Measurements from ENCODE around the gene DGKB. TPM values are rescaled to one million over a fixed set of nuclear protein-coding genes. Genes with fewer than 3 reads are reported as not detected.

The DGKB gene
- total and polyA plus RNA-seq, 2 of the 8 experiments (the other 6 are each of a cell fraction or from before 2014, with no cell fraction given): 1.9 to 2.6 TPM

DNA sequence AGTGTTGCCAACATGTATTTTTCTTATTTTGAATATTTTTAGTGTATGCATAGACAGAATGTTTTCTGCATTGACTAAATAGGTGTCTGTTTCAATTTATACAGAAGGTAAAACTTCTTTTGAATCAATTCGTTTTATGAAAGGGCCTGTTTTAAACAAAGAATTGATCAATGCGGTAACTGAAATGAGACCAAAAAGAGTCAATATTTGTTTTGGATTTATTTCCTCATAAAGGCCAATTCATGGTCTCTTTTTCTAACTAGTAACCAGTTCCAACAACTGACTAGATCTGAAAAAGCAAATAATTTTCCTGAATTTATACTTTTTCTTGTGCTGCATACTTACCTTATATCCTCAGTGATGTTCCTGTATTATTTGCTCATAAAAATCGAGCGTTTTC is 320.5 kb downstream of the DGKB start:
- Histone ChIP-seq H4K91ac (replicated peaks; ENCODE audit: insufficient read length, low read length) (no peak overlapping the region), H3K4ac (replicated peaks; ENCODE audit: insufficient read length, low read depth, low read length) (no peak overlapping the region), H2AFZ (ENCODE audit: low read length) (no peak overlapping the region), H4K8ac (ENCODE audit: extremely low read depth, insufficient read depth, low read length) (no peak overlapping the region), H2BK120ac (replicated peaks; ENCODE audit: low read depth, low read length) (no peak overlapping the region), H3K23ac (ENCODE audit: insufficient read length) (no peak overlapping the region), H3K27ac (ENCODE audit: low read depth, low read length) (no peak overlapping the region), H3K18ac (ENCODE audit: extremely low read depth, low read length) (no peak overlapping the region), H2BK12ac (ENCODE audit: low read depth, low read length) (no peak overlapping the region), H2BK15ac (ENCODE audit: low read length) (no peak overlapping the region), H4K20me1 (replicated peaks in 1 of 2; ENCODE audit: control insufficient read depth in 1 of 2, insufficient read depth in 2 of 2, low read length in 2 of 2) (no peaks in the 10 kb centered on the region), H3K23me2 (ENCODE audit: low read depth, low read length) (no peaks in the 10 kb centered on the region), H4K5ac (ENCODE audit: insufficient read length, low read depth, low read length) (no peak overlapping the region), H3K56ac (replicated peaks; ENCODE audit: insufficient read length, low read depth, low read length) (no peak overlapping the region), H3K4me3 (ENCODE audit: extremely low read depth in 1 of 4, insufficient read depth in 2 of 4, low read depth in 3 of 4, low read length in 4 of 4) (no peak overlapping the region), H3K14ac (ENCODE audit: insufficient read length) (no peak overlapping the region), H2BK20ac (ENCODE audit: low read length) (no peak overlapping the region), H2AK5ac (ENCODE audit: low read depth, low read length) (no peak overlapping the region), H3K36me3 (ENCODE audit: control insufficient read depth in 2 of 4, insufficient read depth in 4 of 4, low read length in 3 of 4) (no peaks in the 10 kb centered on the region), H3K79me2 (ENCODE audit: control insufficient read depth in 1 of 2, insufficient read depth in 2 of 2, low read length in 2 of 2) (no peaks in the 10 kb centered on the region), H3K9me3 (ENCODE audit: insufficient read depth in 2 of 2, low read depth in 1 of 2, low read length in 1 of 2) (peaks cover 4% of the 10 kb centered on the region in 2 experiments; a peak in 2 of 4 replicates), H3K9ac (replicated peaks in 1 of 4; ENCODE audit: extremely low read depth in 1 of 4, low read depth in 3 of 4, low read length in 3 of 4) (no peak overlapping the region), H2BK5ac (ENCODE audit: low read depth, low read length) (no peak overlapping the region), H3K79me1 (ENCODE audit: low read depth, low read length) (no peaks in the 10 kb centered on the region), H3K4me1 (replicated peaks in 1 of 4; ENCODE audit: control insufficient read depth in 3 of 4, insufficient read depth in 4 of 4, low read length in 3 of 4) (no peaks in the 10 kb centered on the region), H3K27me3 (replicated peaks in 1 of 4; ENCODE audit: control insufficient read depth in 3 of 4, extremely low read depth in 1 of 4, insufficient read depth in 3 of 4, low read length in 3 of 4) (no peaks in the 10 kb centered on the region), H3K4me2 (ENCODE audit: insufficient read depth in 1 of 2, low read depth in 2 of 2, low read length in 2 of 2) (no peak overlapping the region)
- WGBS, 2 experiments (ENCODE audit: extremely low coverage in 1 of 2, insufficient coverage in 1 of 2, insufficient read length in 1 of 2, insufficient replicate concordance in 2 of 2, low coverage in 1 of 2, low lambda C conversion rate in 2 of 2, missing lambda C conversion rate in 1 of 2): 94% methylated on average over 4 of the region's 4 CpGs; no CpG with 5 or more reads in 1 of the 2 experiments
- FAIRE-seq: no peak
- no peak for DNase-seq (ENCODE audit: low read depth in 1 of 2, low spot score in 2 of 2)
- CTCF ChIA-PET (ENCODE audit: partially characterized antibody): interaction anchor here (0.9 kb wide), 1 partner anchor 110 kb away, joined by 3 read pairs; no protein-coding TSS in a partner anchor
- POLR2A ChIA-PET (ENCODE audit: partially characterized antibody): no interaction called here
- TF ChIP-seq RBBP5 (IDR thresholded peaks at IDR 0.05; ENCODE audit: borderline replicate concordance, low read depth, low read length) (no peak), SRF (IDR thresholded peaks at IDR 0.05; ENCODE audit: low read depth, low read length) (no peak), EZH2 (IDR thresholded peaks at IDR 0.05; ENCODE audit: low read depth, low read length, severe bottlenecking) (no peak), CHD1 (IDR thresholded peaks at IDR 0.05; ENCODE audit: low read depth, low read length) (no peak), RNF2 (IDR thresholded peaks at IDR 0.05; ENCODE audit: borderline replicate concordance, low read depth, low read length, missing control alignments, poor library complexity, severe bottlenecking) (no peak), BACH1 (IDR thresholded peaks at IDR 0.05; ENCODE audit: low read length) (no peak), SUZ12 (IDR thresholded peaks at IDR 0.05; ENCODE audit: low read length) (no peak), FOSL1 (IDR thresholded peaks at IDR 0.05; ENCODE audit: insufficient read depth, low read depth, low read length) (no peak), HDAC6 (IDR thresholded peaks at IDR 0.05; ENCODE audit: low read depth, low read length) (no peak), POU5F1 (IDR thresholded peaks at IDR 0.05; ENCODE audit: low read depth, low read length) (no peak), MAX (IDR thresholded peaks at IDR 0.05) (no peak), SP4 (IDR thresholded peaks at IDR 0.05; ENCODE audit: low read length) (no peak), YY1 (IDR thresholded peaks at IDR 0.05; ENCODE audit: low read depth, low read length) (no peak), KDM5A (IDR thresholded peaks at IDR 0.05; ENCODE audit: low read length) (no peak)

Measured in H1 (cell line).